T-cell (primary cell): ENCODE measurements around the gene DPP6. TPM values are rescaled to one million over a fixed set of nuclear protein-coding genes. Genes with fewer than 3 reads are reported as not detected.

Experiments used
- ATAC-seq, 4 experiments: fragments of 200-7000 bp in 3 of 4; fragments of 150-1000 bp in 1 of 4; cut with Tn5 transposase; replicated peaks in 1 of 4; 1 replicate in 3 of 4; 2 replicates in 1 of 4; pipeline ENCODE4 v1.10.0; 2021; ENCODE audit warnings: moderate library complexity in 3 of 4, mild to moderate bottlenecking in 2 of 4, moderate number of reproducible peaks in 1 of 4
- CTCF ChIA-PET, 2 donors: fragments of 300-600 bp; sonication (Branson Sonifier 250); formaldehyde crosslinking; loops; one replicate each; lab custom pipeline; 2022; ENCODE audit warnings: antibody characterized with exemption in 2 of 2; lab: Charles Lee
- POLR2A ChIA-PET, 2 donors: fragments of 300-600 bp; sonication (Branson Sonifier 250); formaldehyde crosslinking; loops; one replicate each; lab custom pipeline; 2022; ENCODE audit warnings: antibody characterized with exemption in 2 of 2; lab: Charles Lee
- DNase-seq, 35 experiments: peaks; one replicate each; pipeline versions ENCODE4 v3.0.0 to v3.0.0-alpha.2; 2013 to 2023
- H3K27ac ChIP-seq: one replicate; pipeline ENCODE4 v1.5.1; 2013; ENCODE audit warnings: low read length
- H3K27me3 ChIP-seq, 2 experiments: replicated peaks in 1 of 2; 1 replicate in 1 of 2; 2 replicates in 1 of 2; pipeline versions ENCODE4 v1.6.1 to v1.7.0; 2013; ENCODE audit warnings: low read length in 1 of 2, mixed read lengths in 1 of 2; ENCODE audit not compliant: control insufficient read depth in 2 of 2, insufficient read depth in 2 of 2; ENCODE audit errors: extremely low read depth in 1 of 2
- H3K36me3 ChIP-seq, 2 donors: 1 replicate in 1 of 2; 2 replicates in 1 of 2; pipeline versions ENCODE4 v1.6.1 to v1.7.0; 2013; ENCODE audit warnings: low read length in 1 of 2; ENCODE audit not compliant: control insufficient read depth in 2 of 2, insufficient read depth in 1 of 2; ENCODE audit errors: extremely low read depth in 1 of 2
- H3K4me1 ChIP-seq, 2 experiments: 1 replicate in 1 of 2; 2 replicates in 1 of 2; pipeline versions ENCODE4 v1.6.1 to v1.7.0; 2013; ENCODE audit warnings: low read length in 2 of 2, mixed read lengths in 1 of 2; ENCODE audit not compliant: insufficient read depth in 2 of 2, control insufficient read depth in 1 of 2; ENCODE audit errors: extremely low read depth in 1 of 2
- H3K4me3 ChIP-seq, 2 donors: 1 replicate in 1 of 2; 2 replicates in 1 of 2; pipeline versions ENCODE4 v1.5.1 to v1.7.0; 2013; ENCODE audit warnings: mild to moderate bottlenecking in 2 of 2, low read length in 1 of 2, moderate library complexity in 1 of 2; ENCODE audit not compliant: control insufficient read depth in 1 of 2; ENCODE audit errors: extremely low read depth in 1 of 2
- H3K9me3 ChIP-seq: 2 replicates; pipeline ENCODE4 v1.7.0; 2013
- H3K27ac Mint-ChIP-seq, 2 donors: one replicate each; pipeline ENCODE4 v1.8.0; 2020 to 2021; ENCODE audit warnings: mild to moderate bottlenecking in 2 of 2, mixed read lengths in 2 of 2
- H3K27me3 Mint-ChIP-seq, 2 donors: one replicate each; pipeline ENCODE4 v1.8.0; 2021 to 2022; ENCODE audit warnings: mixed read lengths in 2 of 2
- H3K36me3 Mint-ChIP-seq: one replicate; pipeline ENCODE4 v1.8.0; 2021; ENCODE audit warnings: mixed read lengths
- H3K4me1 Mint-ChIP-seq, 3 donors: one replicate each; pipeline ENCODE4 v1.8.0; 2020 to 2022; ENCODE audit warnings: mixed read lengths in 3 of 3, mild to moderate bottlenecking in 1 of 3
- H3K4me3 Mint-ChIP-seq, 3 donors: one replicate each; pipeline ENCODE4 v1.8.0; 2020 to 2022; ENCODE audit warnings: mild to moderate bottlenecking in 3 of 3, mixed read lengths in 3 of 3, moderate library complexity in 3 of 3
- H3K9me3 Mint-ChIP-seq, 3 donors: one replicate each; pipeline ENCODE4 v1.8.0; 2020 to 2022; ENCODE audit warnings: mixed read lengths in 3 of 3
- WGBS: methylation state at CpG from one replicate; pipeline ENCODE4 v1.1.5; 2013; ENCODE audit warnings: missing lambda C conversion rate; ENCODE audit not compliant: insufficient coverage; 5-methylcytosine and 5-hydroxymethylcytosine counted together
- total RNA-seq, 35 experiments: library from RNA in 6 of 35; stranded (reverse) in 6 of 35; fragments of 120-200 nt in 1 of 35; gene quantifications; one replicate each; pipeline versions ENCODE4 v1.2.1 to v1.2.4 and lab custom pipeline; 2013 to 2026

DPP6 gene
- total RNA-seq, 5 donors from 2014 or later (not counting 1 experiment from before 2014, with no cell fraction given): not detected

GRCh38 chr7:154330318-154330717 is 278.1 kb downstream of the DPP6 start:
- H3K4me1 ChIP-seq: no peaks in the 10 kb centered on the region
- ATAC-seq: no peak
- no peaks in the 10 kb centered on the region for H3K27me3 ChIP-seq
- Mint-ChIP-seq H3K27ac (no peak overlapping the region), H3K9me3 (peaks cover 12 to 22% (median 19%) of the 10 kb centered on the region in 3 donors), H3K4me1 (no peaks in the 10 kb centered on the region), H3K27me3 (no peaks in the 10 kb centered on the region), H3K4me3 (no peak overlapping the region), H3K36me3 (no peaks in the 10 kb centered on the region)
- 90% methylated on average over 11 of the region's 12 CpGs for WGBS
- ChIA-PET CTCF (no interaction called here), POLR2A (no interaction called here)
- no peaks in the 10 kb centered on the region for H3K9me3 ChIP-seq
- H3K27ac ChIP-seq: no peak overlapping the region
- H3K36me3 ChIP-seq: no peaks in the 10 kb centered on the region
- no peak for DNase-seq
- H3K4me3 ChIP-seq: no peak overlapping the region

- WGBS: 91% methylated on average over 12 of the region's 15 CpGs
- no peak for DNase-seq
- POLR2A ChIA-PET: no interaction called here
- no peaks in the 10 kb centered on the region for H3K27me3 ChIP-seq
- CTCF ChIA-PET: no interaction called here
- peaks cover 10 to 21% (median 16%) of the 10 kb centered on the region in 3 donors for H3K9me3 Mint-ChIP-seq
- no peaks in the 10 kb centered on the region for H3K36me3 Mint-ChIP-seq
- no peak for ATAC-seq
- H3K27ac ChIP-seq: no peak overlapping the region
- no peak overlapping the region for H3K4me3 Mint-ChIP-seq
- no peaks in the 10 kb centered on the region for H3K4me1 ChIP-seq
- H3K9me3 ChIP-seq: no peaks in the 10 kb centered on the region
- H3K27me3 Mint-ChIP-seq: no peaks in the 10 kb centered on the region
- H3K4me3 ChIP-seq: no peak overlapping the region
- no peak overlapping the region for H3K27ac Mint-ChIP-seq
- H3K36me3 ChIP-seq: no peaks in the 10 kb centered on the region
- no peaks in the 10 kb centered on the region for H3K4me1 Mint-ChIP-seq
These were observed 280.8 kb downstream of the DPP6 start for GRCh38 chr7:154332811-154333580.

- Mint-ChIP-seq H3K4me1 (no peaks in the 10 kb centered on the region), H3K4me3 (no peak overlapping the region), H3K9me3 (peaks cover 0 to 8% (median 4%) of the 10 kb centered on the region in 3 donors), H3K27ac (no peak overlapping the region), H3K27me3 (no peaks in the 10 kb centered on the region), H3K36me3 (no peaks in the 10 kb centered on the region)
- DNase-seq (no peak), ATAC-seq (no peak)
- Histone ChIP-seq H3K9me3 (no peaks in the 10 kb centered on the region), H3K27me3 (no peaks in the 10 kb centered on the region), H3K4me1 (no peaks in the 10 kb centered on the region), H3K4me3 (no peak overlapping the region), H3K27ac (no peak overlapping the region), H3K36me3 (no peaks in the 10 kb centered on the region)
- 87% methylated on average over 12 of the region's 12 CpGs for WGBS
- POLR2A ChIA-PET: no interaction called here
- CTCF ChIA-PET: no interaction called here
These were observed 284.1 kb downstream of the DPP6 start for GRCh38 chr7:154336295-154336694.

- 62% methylated on average over 15 of the region's 23 CpGs for WGBS
- ChIA-PET POLR2A (no interaction called here), CTCF (no interaction called here)
- Mint-ChIP-seq H3K36me3 (no peaks in the 10 kb centered on the region), H3K27me3 (no peaks in the 10 kb centered on the region), H3K4me1 (no peaks in the 10 kb centered on the region), H3K4me3 (no peak overlapping the region), H3K27ac (no peak overlapping the region), H3K9me3 (peaks cover 0 to 8% (median 2%) of the 10 kb centered on the region in 3 donors)
- no peak overlapping the region for H3K4me3 ChIP-seq
- H3K9me3 ChIP-seq: no peaks in the 10 kb centered on the region
- H3K27me3 ChIP-seq: no peaks in the 10 kb centered on the region
- H3K27ac ChIP-seq: no peak overlapping the region
- H3K36me3 ChIP-seq: no peaks in the 10 kb centered on the region
- H3K4me1 ChIP-seq: no peaks in the 10 kb centered on the region
- DNase-seq (no peak), ATAC-seq (no peak)
These were observed 286.7 kb downstream of the DPP6 start for GRCh38 chr7:154338701-154339506.

- WGBS: 64% methylated on average over 14 of the region's 14 CpGs
- H3K4me3 Mint-ChIP-seq: no peak overlapping the region
These were observed 290.9 kb downstream of the DPP6 start for GRCh38 chr7:154342971-154343633.

GRCh38 chr7:154343778-154344412 is 291.7 kb downstream of the DPP6 start:
- no peaks in the 10 kb centered on the region for H3K36me3 ChIP-seq
- no peaks in the 10 kb centered on the region for H3K27me3 Mint-ChIP-seq
- no peak overlapping the region for H3K4me3 Mint-ChIP-seq
- no peak overlapping the region for H3K4me3 ChIP-seq
- no peaks in the 10 kb centered on the region for H3K9me3 ChIP-seq
- H3K27me3 ChIP-seq: no peaks in the 10 kb centered on the region
- no peaks in the 10 kb centered on the region for H3K36me3 Mint-ChIP-seq
- peaks cover 0 to 13% (median 6%) of the 10 kb centered on the region in 3 donors for H3K9me3 Mint-ChIP-seq
- no peak overlapping the region for H3K27ac ChIP-seq
- ChIA-PET CTCF (no interaction called here), POLR2A (no interaction called here)
- WGBS: 81% methylated on average over 3 of the region's 14 CpGs
- H3K4me1 Mint-ChIP-seq: no peaks in the 10 kb centered on the region
- DNase-seq (no peak), ATAC-seq (no peak)
- no peak overlapping the region for H3K27ac Mint-ChIP-seq
- no peaks in the 10 kb centered on the region for H3K4me1 ChIP-seq

More at GRCh38 chr7:154342971-154343633, 290.9 kb downstream of the DPP6 start:
- no peaks in the 10 kb centered on the region for H3K36me3 ChIP-seq
- no peak overlapping the region for H3K4me3 ChIP-seq
- Mint-ChIP-seq H3K27me3 (no peaks in the 10 kb centered on the region), H3K9me3 (peaks cover 0 to 13% (median 3%) of the 10 kb centered on the region in 3 donors), H3K4me1 (no peaks in the 10 kb centered on the region), H3K36me3 (no peaks in the 10 kb centered on the region), H3K27ac (no peak overlapping the region)
- DNase-seq (no peak), ATAC-seq (no peak)
- POLR2A ChIA-PET: no interaction called here
- CTCF ChIA-PET: no interaction called here
- no peaks in the 10 kb centered on the region for H3K9me3 ChIP-seq
- H3K27me3 ChIP-seq: no peaks in the 10 kb centered on the region
- no peaks in the 10 kb centered on the region for H3K4me1 ChIP-seq
- H3K27ac ChIP-seq: no peak overlapping the region
